K562 (cell line): ENCODE measurements around the gene DBF4B. TPM values are rescaled to one million over a fixed set of nuclear protein-coding genes. Genes with fewer than 3 reads are reported as not detected.

Experiments
- CTCF ChIP-seq, 3 experiments: IDR thresholded peaks in 2 of 3; conservative IDR thresholded peaks in 1 of 3; 2 replicates each; pipeline ENCODE4 v1.5.1; 2011 to 2012; ENCODE audit warnings: low read length in 3 of 3, mild to moderate bottlenecking in 3 of 3, control low read depth in 2 of 3, improper control_type of control experiment in 1 of 3, inconsistent platforms in 1 of 3, low read depth in 1 of 3, mixed read lengths in 1 of 3, moderate library complexity in 1 of 3; ENCODE audit not compliant: insufficient read depth in 2 of 3
- ETS1 ChIP-seq: conservative IDR thresholded peaks from 2 replicates; pipeline ENCODE4 v1.6.1; 2011; ENCODE audit warnings: low read depth, mild to moderate bottlenecking, low read length; ENCODE audit not compliant: control insufficient read depth
- HMGN3 ChIP-seq: IDR thresholded peaks from 2 replicates; pipeline ENCODE4 v1.6.1; 2011; ENCODE audit warnings: borderline replicate concordance, low read depth, mild to moderate bottlenecking, mixed read lengths, low read length; ENCODE audit not compliant: insufficient read length; ENCODE audit errors: extremely low read depth
- KDM2B ChIP-seq: fragments of 250-450 bp; sonication (Bioruptor Pico); IDR thresholded peaks from 2 replicates; pipeline ENCODE4 v1.8.0; 2021; ENCODE audit warnings: mild to moderate bottlenecking, moderate library complexity
- KLF16 ChIP-seq: IDR thresholded peaks from 2 replicates; pipeline ENCODE4 v1.6.1; 2016; ENCODE audit warnings: antibody characterized with exemption
- MAZ ChIP-seq, 2 experiments: fragments of 450-650 bp in 1 of 2; sonication (generic) in 1 of 2; formaldehyde crosslinking; IDR thresholded peaks in 1 of 2; conservative IDR thresholded peaks in 1 of 2; 2 replicates each; pipeline versions ENCODE4 v1.4.0 to v1.5.0; 2020; ENCODE audit warnings: mild to moderate bottlenecking in 1 of 2, missing genetic modification reagents in 1 of 2
- NONO ChIP-seq, 2 experiments: fragments of 200-400 bp in 1 of 2; fragments of 450-650 bp in 1 of 2; formaldehyde crosslinking in 1 of 2; IDR thresholded peaks; 2 replicates each; pipeline ENCODE4 v1.6.1; 2017; ENCODE audit warnings: low read depth in 2 of 2, mild to moderate bottlenecking in 2 of 2, moderate library complexity in 2 of 2, low read length in 1 of 2
- PCBP2 ChIP-seq: fragments of 200-400 bp; formaldehyde crosslinking; IDR thresholded peaks from 2 replicates; pipeline ENCODE4 v1.6.1; 2018; ENCODE audit warnings: low read length, low read depth, mild to moderate bottlenecking, moderate library complexity; ENCODE audit not compliant: poor library complexity, severe bottlenecking
- RAD21 ChIP-seq, 2 experiments: fragments of 250-450 bp in 1 of 2; fragments of 450-650 bp in 1 of 2; sonication (Bioruptor Pico) in 1 of 2; formaldehyde crosslinking in 1 of 2; IDR thresholded peaks in 1 of 2; conservative IDR thresholded peaks in 1 of 2; 2 replicates each; pipeline versions ENCODE4 v1.4.0 to v1.8.0; 2020 to 2022; ENCODE audit warnings: mild to moderate bottlenecking in 2 of 2, moderate library complexity in 1 of 2
- RCOR1 ChIP-seq, 2 experiments: IDR thresholded peaks; 2 replicates each; pipeline ENCODE4 v1.6.1; 2012; ENCODE audit warnings: low read depth in 2 of 2, low read length in 2 of 2, borderline replicate concordance in 1 of 2, improper control_type of control experiment in 1 of 2
- TFAP4 ChIP-seq: sonication (generic); formaldehyde crosslinking; IDR thresholded peaks from 2 replicates; pipeline ENCODE4 v1.8.0; 2022; ENCODE audit warnings: missing genetic modification reagents, mild to moderate bottlenecking, moderate library complexity, borderline replicate concordance
- UBTF ChIP-seq, 2 experiments: IDR thresholded peaks; 2 replicates each; pipeline ENCODE4 v1.6.1; 2012; ENCODE audit warnings: improper control_type of control experiment in 2 of 2, low read depth in 2 of 2, low read length in 2 of 2, borderline replicate concordance in 1 of 2
- USF1 ChIP-seq: sonication (generic); formaldehyde crosslinking; IDR thresholded peaks from 2 replicates; pipeline ENCODE4 v1.9.0; 2022; ENCODE audit warnings: mild to moderate bottlenecking, missing genetic modification reagents
- ZBTB8A ChIP-seq: fragments of 450-650 bp; IDR thresholded peaks from 2 replicates; pipeline ENCODE4 v1.6.1; 2018; ENCODE audit warnings: mild to moderate bottlenecking, moderate library complexity; ENCODE audit not compliant: partially characterized antibody
- ZNF695 ChIP-seq: fragments of 450-650 bp; formaldehyde crosslinking; IDR thresholded peaks from 2 replicates; pipeline ENCODE4 v1.4.0; 2020; ENCODE audit warnings: mild to moderate bottlenecking, moderate library complexity
- polyA plus RNA-seq, 8 experiments: library from polyadenylated mRNA; depleted of rRNA in 4 of 8; stranded (reverse) in 5 of 8; unstranded in 3 of 8; fragments of >200 nt; fragmentation: Nextera tagmentation in 2 of 8; fragmentation: Illumina TruSeq in 1 of 8; extraction: Ambion mirVana in 2 of 8; extraction: Trizol in 1 of 8; gene quantifications; 2 replicates each; pipeline versions ENCODE4 v1.2.1 to v1.2.3, GENCODE V29; 2011 to 2014; ENCODE audit warnings: inconsistent platforms in 1 of 8, missing spikeins in 1 of 8
- total RNA-seq, 7 experiments: library from RNA; depleted of rRNA in 6 of 7; stranded (reverse); fragments of >200 nt in 6 of 7; fragmentation: Illumina TruSeq in 2 of 7; extraction: Trizol in 2 of 7; gene quantifications; 2 replicates each; pipeline versions ENCODE4 v1.2.1 to v1.2.3, GENCODE V29; 2011 to 2021; ENCODE audit warnings: low replicate concordance in 1 of 7

The DBF4B gene
- total and polyA plus RNA-seq, 9 of the 15 experiments (the other 6 are each of a cell fraction or from before 2014, with no cell fraction given), result 2.5 to 26.9 (median 14.6) TPM

GRCh38 chr17:44774271-44775135, 66.0 kb downstream of the DBF4B start (continued):
- TF ChIP-seq RCOR1 (IDR thresholded peaks at IDR 0.05; ENCODE audit: borderline replicate concordance in 1 of 2, low read depth in 2 of 2, low read length in 2 of 2), result peak in 1 of 2 experiments; percentile 46; a peak in 1 of 4 replicates
- 0 out of 2 replicates have a peak, but pooled peaks have one; percentile 29 for TF ChIP-seq ETS1
- TF ChIP-seq UBTF (IDR thresholded peaks at IDR 0.05; ENCODE audit: borderline replicate concordance in 1 of 2, low read depth in 2 of 2, low read length in 2 of 2), result peak in 1 of 2 experiments; percentile 67; a peak in 1 of 4 replicates
- TF ChIP-seq KLF16, result peak; percentile 69; the same call in 1 of the 2 replicates
- TF ChIP-seq MAZ (CRISPR knock-in tag; conservative IDR thresholded peaks at IDR 0.05 in 1 of 2, IDR thresholded peaks at IDR 0.05 in 1 of 2), result 0 out of 4 replicates have a peak, but pooled peaks of 1 of the 2 experiments have one; percentile 37
- no peak for TF ChIP-seq PCBP2
- TF ChIP-seq NONO (IDR thresholded peaks at IDR 0.05; ENCODE audit: low read depth in 2 of 2, low read length in 1 of 2), result no peak
- TF ChIP-seq KDM2B, result peak; percentile 85; the same call in 1 of the 2 replicates
- TF ChIP-seq ZNF695, result no peak
- no peak for TF ChIP-seq USF1 (CRISPR knock-in tag)
- TF ChIP-seq HMGN3, result no peak
- peak; percentile 82 to 91 for TF ChIP-seq RAD21 (CRISPR knock-in tag; conservative IDR thresholded peaks at IDR 0.05 in 1 of 2, IDR thresholded peaks at IDR 0.05 in 1 of 2)
- TF ChIP-seq CTCF (IDR thresholded peaks at IDR 0.05 in 2 of 3, conservative IDR thresholded peaks at IDR 0.05 in 1 of 3; ENCODE audit: insufficient read depth in 2 of 3, low read depth in 1 of 3, low read length in 3 of 3), result peak; percentile 96 to 99 (median 96)
- 0 out of 2 replicates have a peak, but pooled peaks have one; percentile 29 for TF ChIP-seq TFAP4
- TF ChIP-seq ZBTB8A, result no peak
